Camera-type eye (tissue), 1 donor: ENCODE measurements around the gene IGF2BP2. TPM values are rescaled to one million over a fixed set of nuclear protein-coding genes. Genes with fewer than 3 reads are reported as not detected.

ENCODE experiments used
- total RNA-seq: library from RNA; depleted of rRNA; stranded (reverse); fragments of >200 nt; gene quantifications from one replicate; pipeline ENCODE4 v1.2.3, GENCODE V29; 2014

Gene IGF2BP2
- 84.2 TPM for total RNA-seq

GRCh38 chr3:185825006-185825638 lies at the start of gene IGF2BP2:
Gene IGF2BP2, minus strand, starts transcription at chr3:185825042. Its CDS starts 82 bp downstream, at chr3:185824960.

Other genes starting within 250 kb of the IGF2BP2 start
- 55.0 TPM for gene SENP2, start 238.7 kb downstream of the IGF2BP2 start, total RNA-seq
- 473 TPM for gene TRA2B, start 113.0 kb upstream of the IGF2BP2 start, total RNA-seq